Activated CD4-positive, alpha-beta memory T cell treated with anti-CD3 and anti-CD28 coated beads, Interleukin-2, amount 10 ng/mL, durations not matched to agents 7 days and 5 days (primary cell): ENCODE measurements around the gene SDF2L1. TPM values are rescaled to one million over a fixed set of nuclear protein-coding genes. Genes with fewer than 3 reads are reported as not detected.
"Not testable (repeated sequence)": the region's sequence is repeated elsewhere in the genome, so short reads cannot be mapped to it uniquely, and the experiment has no call there.

Experiments used
- CTCF ChIA-PET: fragments of 350-600 bp; sonication (Branson Sonifier 250); formaldehyde crosslinking; loops from one replicate; lab custom pipeline; 2021; ENCODE audit warnings: antibody characterized with exemption, inconsistent platforms; lab: Charles Lee
- POLR2A ChIA-PET: fragments of 350-600 bp; sonication (Branson Sonifier 250); formaldehyde crosslinking; loops from one replicate; lab custom pipeline; 2021; ENCODE audit warnings: antibody characterized with exemption; lab: Charles Lee
- DNase-seq: peaks from one replicate; pipeline ENCODE4 v3.0.0-alpha.2; 2020
- H3K27ac Mint-ChIP-seq: one replicate; pipeline ENCODE4 v1.8.0; 2021; ENCODE audit warnings: mild to moderate bottlenecking, mixed read lengths
- H3K27me3 Mint-ChIP-seq: one replicate; pipeline ENCODE4 v1.8.0; 2021; ENCODE audit warnings: mixed read lengths
- H3K36me3 Mint-ChIP-seq: one replicate; pipeline ENCODE4 v1.8.0; 2021; ENCODE audit warnings: low read depth, mixed read lengths
- H3K4me1 Mint-ChIP-seq: one replicate; pipeline ENCODE4 v1.8.0; 2021; ENCODE audit warnings: mixed read lengths
- H3K4me3 Mint-ChIP-seq: one replicate; pipeline ENCODE4 v1.8.0; 2021; ENCODE audit warnings: mild to moderate bottlenecking, mixed read lengths
- H3K9me3 Mint-ChIP-seq: one replicate; pipeline ENCODE4 v1.8.0; 2021; ENCODE audit warnings: mixed read lengths
- total RNA-seq, 2 experiments: library from RNA; stranded (reverse); gene quantifications; one replicate each; pipeline ENCODE4 v1.2.3, GENCODE V29; 2021

Gene SDF2L1
- total RNA-seq, 2 experiments from 2014 or later: 61.4 to 62.1 TPM

DNA sequence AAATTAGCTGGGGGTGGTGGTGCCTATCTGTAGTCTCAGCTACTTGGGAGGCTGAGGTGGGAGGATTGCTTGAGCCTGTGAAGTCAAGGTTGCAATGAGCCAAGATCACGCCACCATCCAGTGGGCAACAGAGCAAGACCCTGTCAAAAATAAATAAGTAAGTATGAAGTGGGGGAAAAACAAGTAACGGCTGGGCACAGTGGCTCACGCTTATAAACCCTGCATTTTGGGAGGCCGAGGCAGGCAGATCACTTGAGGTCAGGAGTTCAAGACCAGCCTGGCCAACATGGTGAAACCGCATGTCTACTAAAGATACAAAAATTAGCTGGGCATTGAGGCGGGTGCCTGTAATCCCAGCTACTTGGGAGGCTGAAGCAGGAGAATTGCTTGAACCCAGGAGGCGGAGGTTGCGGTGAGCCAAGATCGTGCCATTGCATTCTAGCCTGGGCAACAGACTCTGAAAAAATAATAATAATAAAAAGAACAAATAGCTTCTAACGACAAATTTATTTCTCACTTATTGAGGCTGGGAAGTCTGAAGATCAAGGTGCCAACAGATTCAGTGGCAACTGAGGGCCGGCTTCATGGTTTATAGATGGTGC lies 32.4 kb upstream of the SDF2L1 start:
- CTCF ChIA-PET, H3K27me3 Mint-ChIP-seq, DNase-seq, H3K27ac Mint-ChIP-seq, H3K9me3 Mint-ChIP-seq, H3K4me3 Mint-ChIP-seq: not testable (repeated sequence)
- POLR2A ChIA-PET: interaction anchor here (1.9 kb wide), 1 partner anchor 20 kb away, joined by 5 read pairs; no protein-coding TSS in a partner anchor
- peaks cover 18% of the 10 kb centered on the region for H3K4me1 Mint-ChIP-seq
- H3K36me3 Mint-ChIP-seq: peaks cover 36% of the 10 kb centered on the region

DNA sequence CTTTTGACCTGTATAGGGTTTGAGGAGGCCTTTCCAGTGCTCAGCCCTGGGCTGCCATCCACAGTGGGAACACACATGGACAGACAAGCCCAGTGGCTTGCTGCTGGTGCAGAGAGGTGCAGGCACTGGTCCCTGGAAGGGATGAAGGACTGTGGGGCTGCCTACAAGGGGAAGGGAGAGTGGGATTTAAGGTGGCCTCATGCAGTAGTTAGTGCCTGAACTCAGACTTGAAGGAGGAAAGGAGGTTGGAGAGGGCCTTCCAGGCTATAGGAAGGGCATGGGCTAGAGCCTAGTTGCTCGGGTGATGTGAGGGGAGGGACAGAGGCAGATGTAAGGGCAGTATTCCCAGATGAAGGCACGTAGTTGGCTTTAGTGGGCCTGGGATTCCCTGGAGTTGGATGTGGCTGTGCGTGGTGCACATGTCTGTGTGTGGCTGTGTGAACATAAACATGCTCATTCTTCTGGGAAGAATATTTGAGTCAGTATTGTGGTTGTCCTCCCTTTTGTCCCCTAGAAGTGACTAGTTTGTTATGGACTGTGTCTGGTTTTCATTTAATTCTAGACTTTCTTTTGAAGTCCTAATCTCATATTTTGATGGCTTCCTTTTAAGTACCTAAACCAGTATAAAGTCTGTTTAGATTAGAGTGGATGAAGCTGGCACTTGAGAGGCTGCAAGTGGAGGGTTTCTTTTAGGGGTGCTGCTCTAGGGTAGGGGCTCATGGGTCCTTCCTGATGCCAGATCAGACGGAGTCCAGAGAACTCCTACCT lies 30.7 kb upstream of the SDF2L1 start:
- no peaks in the 10 kb centered on the region for H3K9me3 Mint-ChIP-seq
- peaks cover 45% of the 10 kb centered on the region for H3K36me3 Mint-ChIP-seq
- peaks cover 13% of the 10 kb centered on the region for H3K4me1 Mint-ChIP-seq
- H3K27ac Mint-ChIP-seq: peak overlapping the region; percentile 42
- no peaks in the 10 kb centered on the region for H3K27me3 Mint-ChIP-seq
- POLR2A ChIA-PET: interaction anchor here (0.9 to 1.9 kb wide), 2 partner anchors 18 to 40 kb away, joined by 3 to 5 read pairs; no protein-coding TSS in a partner anchor
- CTCF ChIA-PET: no interaction called here
- H3K4me3 Mint-ChIP-seq: no peak overlapping the region
- no peak for DNase-seq

DNA sequence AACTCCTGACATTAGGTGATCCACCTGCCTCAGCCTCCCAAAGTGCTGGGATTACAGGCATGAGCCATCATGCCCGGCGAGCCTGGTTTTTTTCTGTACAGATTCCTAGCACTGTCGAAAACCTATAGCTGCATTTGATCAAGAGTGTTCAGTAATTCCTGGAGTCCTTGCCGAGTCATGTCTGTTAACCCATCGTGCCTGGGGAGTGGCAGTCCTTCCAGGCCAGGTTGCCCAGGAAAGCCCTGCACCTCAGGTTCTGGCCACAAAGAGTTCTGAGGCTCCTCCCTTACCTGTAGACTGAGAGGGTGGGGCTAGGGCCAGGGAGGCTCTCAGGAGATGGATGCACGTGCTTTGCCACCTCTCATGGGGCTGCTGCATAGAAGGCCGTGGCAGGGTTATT lies 29.2 kb upstream of the SDF2L1 start:
- no peak for DNase-seq
- Mint-ChIP-seq H3K36me3 (peaks cover 41% of the 10 kb centered on the region), H3K9me3 (no peaks in the 10 kb centered on the region), H3K27ac (no peak overlapping the region), H3K4me3 (no peak overlapping the region), H3K4me1 (peaks cover 5% of the 10 kb centered on the region), H3K27me3 (no peaks in the 10 kb centered on the region)
- ChIA-PET POLR2A (interaction anchor here (1.1 kb wide), 1 partner anchor 16 kb away, joined by 5 read pairs; no protein-coding TSS in a partner anchor), CTCF (interaction anchor here (1.0 to 1.9 kb wide), 3 partner anchors 16 to 34 kb away, joined by 3 to 6 read pairs (median 3); no protein-coding TSS in a partner anchor)

DNA sequence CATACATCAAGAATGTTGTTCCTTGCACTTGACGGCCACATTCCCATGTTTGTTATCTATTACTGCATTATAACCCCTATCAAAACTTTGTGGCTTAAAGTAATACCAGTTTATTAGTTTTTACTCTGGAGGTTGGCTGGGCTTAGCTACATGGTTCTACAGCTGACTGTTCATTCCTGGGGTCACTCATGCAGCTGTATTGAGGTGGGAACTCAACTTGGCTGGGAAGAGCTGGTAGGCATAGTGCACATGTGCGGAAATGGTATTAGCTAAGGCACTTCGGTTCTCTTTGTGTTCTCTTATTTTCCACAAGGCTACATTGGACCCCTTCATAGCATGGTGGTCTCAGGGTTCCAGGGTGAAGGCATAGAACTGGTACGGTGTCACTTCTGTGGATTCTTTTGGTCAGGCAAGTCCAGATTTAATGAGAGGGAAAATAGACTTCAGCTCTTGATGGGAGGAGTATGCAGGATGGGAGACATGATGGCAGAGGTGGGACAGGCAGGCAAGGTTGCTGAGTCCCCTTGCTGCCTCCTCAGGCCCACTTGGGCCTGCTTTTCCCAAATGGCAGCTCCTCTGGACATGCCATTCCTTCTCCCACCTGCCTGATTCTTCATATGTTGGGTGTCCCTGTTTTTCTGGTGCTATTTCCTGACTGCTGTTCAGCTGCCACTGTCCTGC lies 28.4 kb upstream of the SDF2L1 start:
- H3K27ac Mint-ChIP-seq: no peak overlapping the region
- no peaks in the 10 kb centered on the region for H3K9me3 Mint-ChIP-seq
- no peak overlapping the region for H3K4me3 Mint-ChIP-seq
- H3K36me3 Mint-ChIP-seq: peaks cover 41% of the 10 kb centered on the region
- peaks cover 3% of the 10 kb centered on the region for H3K4me1 Mint-ChIP-seq
- ChIA-PET POLR2A (interaction anchor here (1.1 to 1.2 kb wide), 2 partner anchors 13 to 15 kb away, joined by 3 to 5 read pairs; no protein-coding TSS in a partner anchor), CTCF (interaction anchor here (1.0 to 1.9 kb wide), 3 partner anchors 16 to 33 kb away, joined by 3 to 6 read pairs (median 3); no protein-coding TSS in a partner anchor)
- H3K27me3 Mint-ChIP-seq: no peaks in the 10 kb centered on the region
- no peak for DNase-seq

DNA sequence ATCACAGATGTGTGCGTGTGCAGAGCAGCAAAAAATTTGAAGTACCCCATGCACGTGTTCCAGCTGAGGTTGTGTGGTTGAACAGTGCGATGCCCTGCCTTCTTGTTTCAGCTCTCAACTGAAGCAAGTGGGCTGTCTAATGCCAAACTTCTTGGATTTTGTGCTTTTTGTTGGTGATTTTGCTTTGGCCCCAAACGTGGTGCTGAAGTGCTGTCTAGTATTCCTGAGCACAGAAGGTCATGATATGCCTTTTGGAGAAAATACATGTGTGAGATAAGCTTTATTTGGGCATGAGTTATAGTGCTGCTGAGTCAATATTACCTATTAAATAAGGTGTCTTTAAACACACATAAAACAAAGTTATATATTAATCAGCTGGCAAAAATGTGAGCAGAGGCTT lies 26.4 kb upstream of the SDF2L1 start:
- Mint-ChIP-seq H3K27me3 (no peaks in the 10 kb centered on the region), H3K4me1 (peaks cover 2% of the 10 kb centered on the region), H3K27ac (no peak overlapping the region), H3K9me3 (no peaks in the 10 kb centered on the region), H3K4me3 (no peak overlapping the region), H3K36me3 (peaks cover 35% of the 10 kb centered on the region)
- no peak for DNase-seq
- POLR2A ChIA-PET: interaction anchor here (1.0 to 1.2 kb wide), 2 partner anchors 18 to 27 kb away, joined by 3 read pairs; no protein-coding TSS in a partner anchor
- CTCF ChIA-PET: interaction anchor here (1.5 to 2.3 kb wide), 2 partner anchors 13 to 31 kb away, joined by 3 to 8 read pairs; partner anchors contain the start of gene YDJC

DNA sequence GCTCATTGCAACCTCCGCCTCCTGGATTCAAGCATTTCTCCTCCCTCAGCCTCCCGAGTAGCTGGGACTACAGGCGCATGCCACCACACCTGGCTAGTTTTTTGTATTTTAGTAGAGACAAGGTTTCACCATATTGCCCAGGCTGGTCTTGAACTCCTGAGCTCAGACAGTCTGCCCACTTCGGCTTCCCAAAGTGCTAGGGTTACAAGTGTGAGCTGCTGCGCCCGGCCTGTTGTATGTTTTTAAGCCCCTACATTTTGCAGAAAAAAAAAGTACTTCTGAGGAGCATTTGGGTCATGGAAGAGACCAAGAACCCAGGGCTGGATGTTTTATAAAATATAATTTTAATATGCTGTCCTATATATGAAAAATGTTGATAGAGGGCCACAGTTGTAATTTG lies 24.8 kb upstream of the SDF2L1 start:
- DNase-seq, H3K4me3 Mint-ChIP-seq, H3K9me3 Mint-ChIP-seq, H3K27ac Mint-ChIP-seq, H3K4me1 Mint-ChIP-seq, H3K27me3 Mint-ChIP-seq: not testable (repeated sequence)
- POLR2A ChIA-PET: interaction anchor here (0.7 to 2.5 kb wide), 2 partner anchors 11 to 26 kb away, joined by 3 to 9 read pairs; no protein-coding TSS in a partner anchor
- CTCF ChIA-PET: interaction anchor here (1.5 to 2.3 kb wide), 2 partner anchors 12 to 29 kb away, joined by 3 to 8 read pairs; partner anchors contain the start of gene YDJC
- peaks cover 25% of the 10 kb centered on the region for H3K36me3 Mint-ChIP-seq

DNA sequence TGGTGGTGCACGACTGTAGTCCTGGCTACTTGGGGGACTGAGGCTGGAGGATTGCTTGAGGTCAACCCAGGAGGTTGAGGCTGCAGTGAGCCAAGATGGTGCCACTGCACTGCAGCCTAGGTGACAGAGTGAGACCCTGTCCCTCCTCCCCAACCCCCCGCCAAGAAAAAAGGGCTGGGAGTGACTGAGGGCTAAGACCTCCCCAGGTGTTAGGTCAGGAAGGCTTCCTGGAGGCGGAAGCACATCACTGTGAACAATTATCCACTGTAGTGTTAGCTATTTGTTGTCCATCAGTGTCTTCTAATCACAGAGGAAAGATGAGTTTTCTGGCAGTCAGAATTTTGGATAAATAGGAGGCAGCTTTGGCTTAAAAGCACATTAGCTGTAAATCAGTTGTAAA lies 21.1 kb upstream of the SDF2L1 start:
- H3K27me3 Mint-ChIP-seq: no peaks in the 10 kb centered on the region
- POLR2A ChIA-PET: no interaction called here
- CTCF ChIA-PET: interaction anchor here (1.3 kb wide), 1 partner anchor 21 kb away, joined by 4 read pairs; the partner anchor contains the start of gene SDF2L1
- H3K27ac Mint-ChIP-seq: peak overlapping the region; percentile 3
- no peaks in the 10 kb centered on the region for H3K9me3 Mint-ChIP-seq
- no peak for DNase-seq
- peaks cover 18% of the 10 kb centered on the region for H3K36me3 Mint-ChIP-seq
- no peak overlapping the region for H3K4me3 Mint-ChIP-seq
- peaks cover 6% of the 10 kb centered on the region for H3K4me1 Mint-ChIP-seq

DNA sequence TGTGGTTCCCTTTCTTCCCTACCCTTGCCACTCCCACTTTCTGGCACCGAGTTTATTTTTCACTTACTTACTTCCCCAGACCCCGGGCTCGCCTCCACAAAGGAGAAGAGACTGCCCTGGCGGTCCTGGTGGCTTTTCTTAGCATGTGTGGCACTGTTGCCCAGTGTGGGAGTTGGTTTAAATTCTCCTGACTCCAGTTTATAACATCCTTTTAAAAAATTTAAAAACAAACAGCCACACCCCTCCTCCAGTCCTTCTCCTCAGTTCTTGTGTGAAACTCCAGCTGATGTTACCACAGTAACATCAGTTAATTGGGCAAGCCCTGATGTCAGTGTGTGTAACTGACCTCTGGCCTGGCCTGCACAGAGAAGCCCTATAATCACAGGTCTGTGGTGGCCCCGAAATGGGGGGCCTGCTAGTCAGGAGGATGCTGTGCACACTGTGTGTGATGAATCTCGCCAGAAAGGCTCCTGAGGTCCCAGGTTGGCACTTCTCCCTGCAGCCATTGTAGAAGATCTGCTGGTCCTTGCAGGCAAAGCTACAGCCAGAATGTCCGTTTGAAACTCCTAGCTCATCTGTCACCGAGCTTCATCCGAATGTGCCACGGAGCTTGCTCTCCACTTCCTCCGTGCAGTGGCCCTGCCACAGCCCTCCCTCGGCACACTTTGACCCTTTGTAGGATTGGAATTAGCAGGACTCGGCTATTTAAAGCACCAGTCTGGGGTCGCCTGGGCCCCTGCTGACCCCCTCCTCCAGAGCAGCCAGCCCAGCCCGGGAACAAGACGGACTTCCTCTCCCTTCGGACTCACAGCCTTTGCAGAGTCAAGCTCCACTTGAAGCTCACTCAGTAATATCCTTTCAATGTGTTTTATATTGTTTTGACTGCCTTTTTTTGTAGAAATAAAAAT lies 19.8 kb upstream of the SDF2L1 start:
- peak overlapping the region; percentile 41 for H3K27ac Mint-ChIP-seq
- H3K9me3 Mint-ChIP-seq: no peaks in the 10 kb centered on the region
- H3K36me3 Mint-ChIP-seq: peaks cover 25% of the 10 kb centered on the region
- ChIA-PET POLR2A (interaction anchor here (5.4 kb wide), 1 partner anchor 20 kb away, joined by 27 read pairs; the partner anchor contains the start of gene SDF2L1), CTCF (interaction anchor here (0.6 to 1.3 kb wide), 2 partner anchors 20 to 34 kb away, joined by 4 read pairs; partner anchors contain the start of gene SDF2L1)
- no peak overlapping the region for H3K4me3 Mint-ChIP-seq
- no peaks in the 10 kb centered on the region for H3K27me3 Mint-ChIP-seq
- peaks cover 13% of the 10 kb centered on the region for H3K4me1 Mint-ChIP-seq
- no peak for DNase-seq

DNA sequence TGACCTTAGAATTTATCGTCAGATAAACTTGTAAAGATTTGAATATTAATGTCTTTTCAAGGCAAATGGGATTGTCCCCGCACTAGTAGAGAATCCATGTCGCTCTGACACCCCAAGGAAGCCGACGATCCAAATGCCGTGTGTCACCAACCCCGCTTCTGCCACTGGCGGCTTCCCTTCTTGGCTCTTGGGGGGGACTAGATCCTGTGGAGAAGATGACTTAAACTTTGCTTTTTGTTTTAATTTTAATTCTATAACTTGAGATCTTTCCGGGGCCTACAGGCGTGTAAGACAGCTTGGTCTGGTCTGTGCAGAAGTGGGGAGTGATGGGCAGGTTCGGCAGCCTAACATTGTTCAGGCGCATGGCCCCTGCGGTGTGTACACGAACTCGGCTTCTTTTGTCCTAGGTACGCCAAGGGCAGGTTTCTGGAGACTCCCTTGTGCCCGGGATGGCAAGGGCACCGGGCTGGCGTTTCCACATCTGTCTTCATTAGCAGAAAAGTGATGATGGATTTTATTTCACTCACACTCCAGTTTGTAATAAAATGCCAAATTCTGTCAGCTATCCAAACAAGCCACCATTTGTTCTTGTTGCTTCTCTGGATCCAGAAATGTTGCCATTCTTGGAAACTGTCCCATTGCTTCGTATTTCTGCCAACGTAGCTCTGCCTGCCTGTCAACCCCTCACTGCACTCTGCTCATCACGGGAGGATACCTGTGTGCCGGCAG lies 19.0 kb upstream of the SDF2L1 start:
- no peaks in the 10 kb centered on the region for H3K9me3 Mint-ChIP-seq
- no peak overlapping the region for H3K27ac Mint-ChIP-seq
- H3K27me3 Mint-ChIP-seq: no peaks in the 10 kb centered on the region
- DNase-seq: no peak
- CTCF ChIA-PET: interaction anchor here (0.6 to 13.8 kb wide), 4 partner anchors 9 to 35 kb away, joined by 3 to 289 read pairs (median 4); partner anchors contain the start of genes CCDC116 and SDF2L1
- peaks cover 32% of the 10 kb centered on the region for H3K36me3 Mint-ChIP-seq
- H3K4me3 Mint-ChIP-seq: no peak overlapping the region
- POLR2A ChIA-PET: interaction anchor here (5.4 kb wide), 1 partner anchor 19 kb away, joined by 27 read pairs; the partner anchor contains the start of gene SDF2L1
- peaks cover 21% of the 10 kb centered on the region for H3K4me1 Mint-ChIP-seq

DNA sequence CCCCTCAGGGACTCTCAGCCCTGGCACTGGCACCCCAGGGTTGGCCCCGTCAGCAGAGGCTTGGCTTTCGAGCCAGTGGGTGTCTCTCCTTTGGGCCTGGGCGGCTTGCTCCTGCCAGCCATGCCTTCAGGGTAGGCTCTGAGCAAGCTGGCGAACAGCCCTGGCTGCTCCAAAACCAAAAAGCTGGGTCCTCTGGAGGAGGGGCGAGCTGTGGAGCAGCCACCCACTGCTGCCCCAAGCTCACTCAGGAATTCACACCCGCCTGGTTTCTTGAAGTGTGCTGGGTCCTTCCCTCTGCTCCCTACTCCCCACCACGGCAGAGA lies 18.5 kb upstream of the SDF2L1 start:
- POLR2A ChIA-PET: interaction anchor here (5.4 kb wide), 1 partner anchor 19 kb away, joined by 27 read pairs; the partner anchor contains the start of gene SDF2L1
- H3K9me3 Mint-ChIP-seq: no peaks in the 10 kb centered on the region
- H3K27ac Mint-ChIP-seq: no peak overlapping the region
- H3K36me3 Mint-ChIP-seq: peaks cover 36% of the 10 kb centered on the region
- peaks cover 24% of the 10 kb centered on the region for H3K4me1 Mint-ChIP-seq
- no peak for DNase-seq
- CTCF ChIA-PET: interaction anchor here (1.0 to 13.8 kb wide), 3 partner anchors 9 to 21 kb away, joined by 3 to 289 read pairs (median 3); partner anchors contain the start of genes CCDC116 and SDF2L1
- no peaks in the 10 kb centered on the region for H3K27me3 Mint-ChIP-seq
- H3K4me3 Mint-ChIP-seq: no peak overlapping the region
